CD4-positive, alpha-beta T cell (primary cell): ENCODE data around the gene HIC1. TPM values are rescaled to one million over a fixed set of nuclear protein-coding genes. Genes with fewer than 3 reads are reported as not detected.
A peak's percentile ranks its signal among the peaks of the same experiment; 100 is the strongest.

Source experiments
- ATAC-seq: fragments of 200-7000 bp; cut with Tn5 transposase; one replicate; pipeline ENCODE4 v1.10.0; 2022; ENCODE audit warnings: mild to moderate bottlenecking; ENCODE audit not compliant: poor library complexity
- CTCF ChIA-PET: fragments of 350-600 bp; sonication (Branson Sonifier 250); formaldehyde crosslinking; loops from one replicate; lab custom pipeline; 2021; ENCODE audit warnings: antibody characterized with exemption, inconsistent platforms; lab: Charles Lee
- POLR2A ChIA-PET: fragments of 350-600 bp; sonication (Branson Sonifier 250); formaldehyde crosslinking; loops from one replicate; lab custom pipeline; 2021; ENCODE audit warnings: antibody characterized with exemption, inconsistent platforms; lab: Charles Lee
- DNase-seq, 14 experiments: peaks; one replicate each; pipeline ENCODE4 v3.0.0-alpha.2; 2013 to 2020; ENCODE audit warnings: mixed read lengths in 2 of 14
- H3K27ac ChIP-seq, 2 donors: one replicate each; pipeline versions ENCODE4 v1.5.1 to v1.7.0; 2013; ENCODE audit warnings: low read length in 2 of 2, low read depth in 1 of 2, mild to moderate bottlenecking in 1 of 2
- H3K27me3 ChIP-seq, 2 experiments: 1 replicate in 1 of 2; 2 replicates in 1 of 2; pipeline versions ENCODE4 v1.6.1 to v1.7.0; 2013; ENCODE audit warnings: low read length in 2 of 2, control low read depth in 1 of 2, mild to moderate bottlenecking in 1 of 2, moderate library complexity in 1 of 2; ENCODE audit not compliant: insufficient read depth in 2 of 2, control insufficient read depth in 1 of 2
- H3K36me3 ChIP-seq: one replicate; pipeline ENCODE4 v1.6.1; 2013; ENCODE audit warnings: low read length, control low read depth; ENCODE audit not compliant: insufficient read depth
- H3K4me1 ChIP-seq: one replicate; pipeline ENCODE4 v1.6.1; 2013; ENCODE audit warnings: low read length, control low read depth; ENCODE audit not compliant: insufficient read depth
- H3K4me3 ChIP-seq: one replicate; pipeline ENCODE4 v1.5.1; 2013; ENCODE audit warnings: mild to moderate bottlenecking, low read length, moderate library complexity
- H3K9me3 ChIP-seq, 2 experiments: 1 replicate in 1 of 2; 2 replicates in 1 of 2; pipeline versions ENCODE4 v1.6.1 to v1.7.0; 2013; ENCODE audit warnings: low read length in 2 of 2, mild to moderate bottlenecking in 2 of 2, control low read depth in 1 of 2, moderate library complexity in 1 of 2; ENCODE audit not compliant: control insufficient read depth in 1 of 2, insufficient read depth in 1 of 2
- H3K27ac Mint-ChIP-seq: one replicate; pipeline ENCODE4 v1.8.0; 2020; ENCODE audit warnings: mixed read lengths
- H3K27me3 Mint-ChIP-seq: one replicate; pipeline ENCODE4 v1.8.0; 2021; ENCODE audit warnings: mixed read lengths
- H3K36me3 Mint-ChIP-seq: one replicate; pipeline ENCODE4 v1.8.0; 2021; ENCODE audit warnings: low read depth, mixed read lengths
- H3K4me1 Mint-ChIP-seq: one replicate; pipeline ENCODE4 v1.8.0; 2021; ENCODE audit warnings: low read depth, mixed read lengths
- H3K4me3 Mint-ChIP-seq: one replicate; pipeline ENCODE4 v1.8.0; 2020; ENCODE audit warnings: mild to moderate bottlenecking, mixed read lengths
- H3K9me3 Mint-ChIP-seq: one replicate; pipeline ENCODE4 v1.8.0; 2020; ENCODE audit warnings: mixed read lengths
- CTCF ChIP-seq: fragments of 200-600 bp; IDR thresholded peaks from one replicate; pipeline ENCODE4 v1.8.0; 2022; ENCODE audit warnings: antibody characterized with exemption, mild to moderate bottlenecking
- intact Hi-C, 2 experiments: fragments of 100-400 bp; cut with DNase I in 1 of 2; cut with micrococcal nuclease in 1 of 2; formaldehyde crosslinking; loops; one replicate each; pipeline versions ENCODE4 v1.15.1 to v1.9.0; 2023 to 2025; cut with DNase I, micrococcal nuclease
- total RNA-seq, 174 experiments: library from RNA in 2 of 174; stranded (reverse) in 2 of 174; gene quantifications; one replicate each; pipeline ENCODE4 v1.2.3 and lab custom pipeline; 2021 to 2026

The HIC1 gene
- total RNA-seq, 2 experiments from 2014 or later: 2.4 to 3.0 TPM

DNA sequence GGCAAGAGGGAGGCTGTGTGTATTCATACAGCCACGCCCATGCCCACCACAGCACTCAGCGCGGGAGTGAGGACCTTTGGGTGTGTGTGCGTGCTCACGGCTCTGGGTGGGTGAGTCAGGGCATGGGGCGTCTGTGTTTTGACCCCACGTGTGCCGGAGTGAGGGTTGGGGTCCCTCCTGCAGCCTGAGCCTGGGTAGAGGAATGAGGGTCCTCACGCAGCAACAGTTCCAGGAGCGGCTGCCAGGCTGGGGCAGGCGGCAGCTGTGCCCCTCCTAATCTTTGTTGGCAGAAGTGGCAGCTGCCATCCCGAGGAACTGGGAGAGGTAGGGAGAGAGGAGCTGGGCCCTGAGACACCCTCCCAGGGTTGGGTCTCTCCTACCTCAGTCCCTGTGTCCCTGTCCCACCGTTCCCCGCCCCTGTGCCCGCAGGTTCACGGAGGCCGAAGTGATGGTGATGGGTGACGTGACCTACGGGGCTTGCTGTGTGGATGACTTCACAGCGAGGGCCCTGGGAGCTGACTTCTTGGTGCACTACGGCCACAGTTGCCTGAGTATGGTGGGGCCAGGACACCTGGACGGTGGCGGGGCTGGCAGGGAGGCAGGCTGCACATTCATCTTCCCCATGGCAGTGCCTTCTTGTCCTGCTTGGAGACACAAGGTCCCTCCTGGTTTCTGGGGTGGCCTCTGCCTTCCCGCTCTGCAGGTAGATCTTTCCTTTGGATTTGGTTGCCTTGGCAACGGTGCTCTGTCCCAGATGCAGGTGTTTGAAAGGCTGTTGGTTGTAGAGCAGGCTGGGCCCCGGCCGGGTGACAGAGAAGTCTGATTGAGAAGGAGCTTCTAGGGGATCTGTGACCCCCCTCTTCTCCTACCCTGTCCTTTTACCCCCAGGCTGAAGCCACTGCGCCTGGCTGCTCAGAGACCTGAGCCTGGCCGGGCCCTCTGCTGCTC is 19.1 kb upstream of the HIC1 start:
- POLR2A ChIA-PET: no interaction called here
- Mint-ChIP-seq H3K4me1 (peaks cover 20% of the 10 kb centered on the region), H3K27ac (no peak overlapping the region), H3K27me3 (no peaks in the 10 kb centered on the region), H3K9me3 (no peaks in the 10 kb centered on the region), H3K36me3 (peaks cover 48% of the 10 kb centered on the region), H3K4me3 (no peak overlapping the region)
- H3K36me3 ChIP-seq: peaks cover 47% of the 10 kb centered on the region
- ATAC-seq (no peak), DNase-seq (no peak)
- intact Hi-C loops: no loop called here
- no peak overlapping the region for H3K4me3 ChIP-seq
- no peak for TF ChIP-seq CTCF
- H3K27me3 ChIP-seq: no peaks in the 10 kb centered on the region
- H3K4me1 ChIP-seq: peaks cover 22% of the 10 kb centered on the region
- no peaks in the 10 kb centered on the region for H3K9me3 ChIP-seq
- CTCF ChIA-PET: no interaction called here
- no peak overlapping the region for H3K27ac ChIP-seq

DNA sequence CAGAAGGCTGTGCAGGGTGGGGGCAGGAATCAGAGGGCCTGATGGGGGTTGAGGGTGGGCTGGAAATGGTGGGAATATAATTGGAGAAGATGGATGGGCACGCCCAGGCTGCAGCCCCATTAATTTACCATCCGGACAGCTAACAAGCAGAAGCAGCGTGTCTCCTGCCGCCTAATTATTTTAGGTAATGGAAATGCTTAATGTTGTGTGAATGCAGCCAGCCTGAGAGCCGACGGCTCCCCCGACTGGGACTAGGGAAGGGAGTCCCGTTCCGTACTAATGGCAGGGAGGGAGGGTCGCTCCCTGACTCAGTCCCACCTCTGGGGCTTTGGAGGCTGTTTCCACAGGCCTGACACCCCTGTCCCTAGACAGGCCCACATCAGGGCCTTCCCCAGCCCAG is 17.7 kb upstream of the HIC1 start:
- no peaks in the 10 kb centered on the region for H3K9me3 ChIP-seq
- intact Hi-C loops: no loop called here
- POLR2A ChIA-PET: no interaction called here
- H3K9me3 Mint-ChIP-seq: no peaks in the 10 kb centered on the region
- no peaks in the 10 kb centered on the region for H3K27me3 Mint-ChIP-seq
- no peaks in the 10 kb centered on the region for H3K27me3 ChIP-seq
- peaks cover 21% of the 10 kb centered on the region for H3K4me1 Mint-ChIP-seq
- peaks cover 18% of the 10 kb centered on the region for H3K4me1 ChIP-seq
- DNase-seq (no peak), ATAC-seq (no peak)
- CTCF ChIA-PET: no interaction called here
- peaks cover 52% of the 10 kb centered on the region for H3K36me3 Mint-ChIP-seq
- no peak overlapping the region for H3K4me3 Mint-ChIP-seq
- no peak for TF ChIP-seq CTCF
- H3K27ac Mint-ChIP-seq: no peak overlapping the region
- H3K27ac ChIP-seq: no peak overlapping the region
- peaks cover 47% of the 10 kb centered on the region for H3K36me3 ChIP-seq
- H3K4me3 ChIP-seq: no peak overlapping the region

DNA sequence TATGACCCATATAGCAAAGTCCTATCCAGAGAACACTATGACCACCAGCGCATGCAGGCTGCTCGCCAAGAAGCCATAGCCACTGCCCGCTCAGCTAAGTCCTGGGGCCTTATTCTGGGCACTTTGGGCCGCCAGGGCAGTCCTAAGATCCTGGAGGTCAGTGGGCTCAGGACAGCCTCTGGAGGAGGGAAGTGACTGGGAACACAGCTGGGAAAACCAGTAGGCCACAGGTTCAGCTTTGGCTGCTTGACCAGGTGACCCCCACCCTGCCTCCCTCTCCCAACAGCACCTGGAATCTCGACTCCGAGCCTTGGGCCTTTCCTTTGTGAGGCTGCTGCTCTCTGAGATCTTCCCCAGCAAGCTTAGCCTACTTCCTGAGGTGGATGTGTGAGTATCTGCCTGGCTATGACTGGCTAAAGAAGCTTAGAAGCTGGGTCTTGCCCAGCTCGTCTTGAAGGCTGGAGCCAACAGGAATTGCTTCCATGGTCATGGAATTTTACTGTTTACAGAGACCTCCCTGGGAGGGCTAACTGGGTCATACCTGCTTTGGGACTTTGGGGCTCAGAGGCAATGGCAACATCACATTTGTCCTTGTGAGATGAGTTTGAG is 14.6 kb upstream of the HIC1 start:
- Histone ChIP-seq H3K9me3 (no peaks in the 10 kb centered on the region), H3K4me3 (no peak overlapping the region), H3K27ac (no peak overlapping the region), H3K4me1 (peaks cover 29% of the 10 kb centered on the region), H3K36me3 (peaks cover 57% of the 10 kb centered on the region), H3K27me3 (no peaks in the 10 kb centered on the region)
- ATAC-seq (no peak), DNase-seq (no peak)
- Mint-ChIP-seq H3K9me3 (no peaks in the 10 kb centered on the region), H3K36me3 (peaks cover 55% of the 10 kb centered on the region), H3K4me3 (peak overlapping the region; percentile 71), H3K27me3 (no peaks in the 10 kb centered on the region), H3K27ac (peak overlapping the region; percentile 86), H3K4me1 (peaks cover 23% of the 10 kb centered on the region)
- no peak for TF ChIP-seq CTCF
- ChIA-PET CTCF (interaction anchor here (1.1 to 1.6 kb wide), 2 partner anchors 15 to 204 kb away, joined by 3 to 4 read pairs; partner anchors contain the start of gene RTN4RL1), POLR2A (interaction anchor here (1.0 to 1.2 kb wide), 3 partner anchors 10 to 356 kb away, joined by 3 to 6 read pairs (median 3); partner anchors contain the start of gene DPH1)
- intact Hi-C loops: loop anchor here (2.0 to 10.0 kb wide), 9 partner anchors 16 to 476 kb away; partner anchors contain the start of genes MNT (in 1 of the 2), PITPNA (in 1 of the 2), PRPF8 (in 1 of the 2) and RTN4RL1 (in 1 of the 2)
